Fibroblast of lung (primary cell): ENCODE measurements around the gene ELFN1. TPM values are rescaled to one million over a fixed set of nuclear protein-coding genes. Genes with fewer than 3 reads are reported as not detected.

ENCODE experiments used
- DNase-seq, 2 donors: peaks; one replicate each; pipeline versions ENCODE4 v3.0.0 to v3.0.0-alpha.2; 2010; ENCODE audit warnings: low read depth in 2 of 2
- H2AFZ ChIP-seq: 2 replicates; pipeline ENCODE4 v1.5.1; 2012; ENCODE audit warnings: low read length, control low read depth, inconsistent platforms
- H3K27ac ChIP-seq: 2 replicates; pipeline ENCODE4 v1.5.1; 2011; ENCODE audit warnings: low read length, control low read depth; ENCODE audit not compliant: insufficient read depth
- H3K27me3 ChIP-seq: 2 replicates; pipeline ENCODE4 v1.5.1; 2011; ENCODE audit warnings: mild to moderate bottlenecking, low read length; ENCODE audit not compliant: control insufficient read depth, insufficient read depth
- H3K36me3 ChIP-seq: 2 replicates; pipeline ENCODE4 v1.5.1; 2011; ENCODE audit warnings: low read length; ENCODE audit not compliant: control insufficient read depth, insufficient read depth
- H3K4me1 ChIP-seq: 2 replicates; pipeline ENCODE4 v1.5.1; 2011; ENCODE audit warnings: low read length; ENCODE audit not compliant: control insufficient read depth, insufficient read depth; ENCODE audit errors: extremely low read depth
- H3K4me2 ChIP-seq: 2 replicates; pipeline ENCODE4 v1.5.1; 2011; ENCODE audit warnings: low read length, control low read depth; ENCODE audit not compliant: insufficient read depth; ENCODE audit errors: extremely low read depth
- H3K4me3 ChIP-seq, 4 experiments: fragments of 200-600 bp in 1 of 4; sonication (generic) in 1 of 4; replicated peaks in 1 of 4; 2 replicates each; pipeline ENCODE4 v1.5.1; 2011 to 2016; ENCODE audit warnings: low read length in 4 of 4, low read depth in 3 of 4, mild to moderate bottlenecking in 3 of 4, control low read depth in 2 of 4, inconsistent platforms in 1 of 4, mixed read lengths in 1 of 4; ENCODE audit not compliant: insufficient read depth in 1 of 4; ENCODE audit errors: control extremely low read depth in 1 of 4
- H3K79me2 ChIP-seq: 2 replicates; pipeline ENCODE4 v1.5.1; 2012; ENCODE audit warnings: mild to moderate bottlenecking, low read length, inconsistent platforms; ENCODE audit not compliant: control insufficient read depth, insufficient read depth
- H3K9ac ChIP-seq: 2 replicates; pipeline ENCODE4 v1.5.1; 2011; ENCODE audit warnings: mild to moderate bottlenecking, low read length, control low read depth; ENCODE audit not compliant: insufficient read depth
- H3K9me3 ChIP-seq: 2 replicates; pipeline ENCODE4 v1.5.1; 2012; ENCODE audit warnings: low read depth, low read length; ENCODE audit not compliant: control insufficient read depth, insufficient read depth
- H4K20me1 ChIP-seq: 2 replicates; pipeline ENCODE4 v1.5.1; 2011; ENCODE audit warnings: low read length; ENCODE audit not compliant: control insufficient read depth, insufficient read depth; ENCODE audit errors: extremely low read depth
- EZH2 ChIP-seq: IDR thresholded peaks from 2 replicates; pipeline ENCODE4 v1.5.1; 2012; ENCODE audit warnings: low read length, control low read depth, mild to moderate bottlenecking; ENCODE audit errors: missing control alignments
- polyA plus RNA-seq, 2 donors: library from polyadenylated mRNA; depleted of rRNA in 1 of 2; stranded (reverse) in 1 of 2; unstranded in 1 of 2; fragments of >200 nt; gene quantifications; 2 replicates each; pipeline ENCODE4 v1.2.1, GENCODE V29; 2011 to 2012; ENCODE audit warnings: missing spikeins in 1 of 2
- total RNA-seq: library from RNA; depleted of rRNA; stranded (reverse); fragments of >200 nt; gene quantifications from 2 replicates; pipeline ENCODE4 v1.2.1, GENCODE V29; 2014
- TF ChIP-seq, protein P1 (sequence below), 2 donors: IDR thresholded peaks in 1 of 2; conservative IDR thresholded peaks in 1 of 2; 1 replicate in 1 of 2; 2 replicates in 1 of 2; pipeline ENCODE4 v1.5.1; 2011 to 2012; ENCODE audit warnings: low read length in 2 of 2, control low read depth in 1 of 2, inconsistent platforms in 1 of 2, low read depth in 1 of 2, mild to moderate bottlenecking in 1 of 2

The ELFN1 gene
- total and polyA plus RNA-seq, 2 donors (not counting 1 experiment from before 2014, with no cell fraction given) = 0.16 to 0.33 TPM

DNA sequence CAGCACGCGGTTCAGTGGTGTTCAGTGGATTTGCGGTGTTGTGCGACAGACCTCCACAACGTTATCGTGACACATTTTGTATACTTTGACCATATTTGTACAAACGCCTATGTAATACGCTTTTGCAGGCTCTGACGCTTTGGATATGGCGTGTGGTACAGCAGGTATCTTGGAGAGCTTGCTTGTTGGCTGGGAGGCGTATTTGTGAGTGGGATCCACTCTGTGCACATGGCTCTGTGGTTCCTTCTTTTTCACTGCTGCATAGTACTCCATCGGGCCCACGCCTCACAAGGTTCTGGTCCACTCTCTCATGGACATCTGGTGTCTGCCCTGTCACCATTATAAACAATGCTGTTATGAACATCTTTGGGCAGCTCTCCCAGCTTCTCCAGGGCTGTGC, 53.2 kb downstream of the ELFN1 start:
- Histone ChIP-seq H3K4me3 (no peak overlapping the region), H3K9ac (no peak overlapping the region), H3K27ac (no peak overlapping the region), H3K79me2 (no peaks in the 10 kb centered on the region), H3K27me3 (no peaks in the 10 kb centered on the region), H4K20me1 (no peaks in the 10 kb centered on the region), H2AFZ (no peak overlapping the region), H3K36me3 (no peaks in the 10 kb centered on the region), H3K4me2 (no peak overlapping the region), H3K9me3 (no peaks in the 10 kb centered on the region), H3K4me1 (no peaks in the 10 kb centered on the region)
- TF ChIP-seq, protein P1, sequence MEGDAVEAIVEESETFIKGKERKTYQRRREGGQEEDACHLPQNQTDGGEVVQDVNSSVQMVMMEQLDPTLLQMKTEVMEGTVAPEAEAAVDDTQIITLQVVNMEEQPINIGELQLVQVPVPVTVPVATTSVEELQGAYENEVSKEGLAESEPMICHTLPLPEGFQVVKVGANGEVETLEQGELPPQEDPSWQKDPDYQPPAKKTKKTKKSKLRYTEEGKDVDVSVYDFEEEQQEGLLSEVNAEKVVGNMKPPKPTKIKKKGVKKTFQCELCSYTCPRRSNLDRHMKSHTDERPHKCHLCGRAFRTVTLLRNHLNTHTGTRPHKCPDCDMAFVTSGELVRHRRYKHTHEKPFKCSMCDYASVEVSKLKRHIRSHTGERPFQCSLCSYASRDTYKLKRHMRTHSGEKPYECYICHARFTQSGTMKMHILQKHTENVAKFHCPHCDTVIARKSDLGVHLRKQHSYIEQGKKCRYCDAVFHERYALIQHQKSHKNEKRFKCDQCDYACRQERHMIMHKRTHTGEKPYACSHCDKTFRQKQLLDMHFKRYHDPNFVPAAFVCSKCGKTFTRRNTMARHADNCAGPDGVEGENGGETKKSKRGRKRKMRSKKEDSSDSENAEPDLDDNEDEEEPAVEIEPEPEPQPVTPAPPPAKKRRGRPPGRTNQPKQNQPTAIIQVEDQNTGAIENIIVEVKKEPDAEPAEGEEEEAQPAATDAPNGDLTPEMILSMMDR (conservative IDR thresholded peaks at IDR 0.05 in 1 of 2, IDR thresholded peaks at IDR 0.05 in 1 of 2; ENCODE audit: low read depth in 1 of 2, low read length in 2 of 2) = no peak
- TF ChIP-seq EZH2 = no peak
- no peak for DNase-seq

DNA sequence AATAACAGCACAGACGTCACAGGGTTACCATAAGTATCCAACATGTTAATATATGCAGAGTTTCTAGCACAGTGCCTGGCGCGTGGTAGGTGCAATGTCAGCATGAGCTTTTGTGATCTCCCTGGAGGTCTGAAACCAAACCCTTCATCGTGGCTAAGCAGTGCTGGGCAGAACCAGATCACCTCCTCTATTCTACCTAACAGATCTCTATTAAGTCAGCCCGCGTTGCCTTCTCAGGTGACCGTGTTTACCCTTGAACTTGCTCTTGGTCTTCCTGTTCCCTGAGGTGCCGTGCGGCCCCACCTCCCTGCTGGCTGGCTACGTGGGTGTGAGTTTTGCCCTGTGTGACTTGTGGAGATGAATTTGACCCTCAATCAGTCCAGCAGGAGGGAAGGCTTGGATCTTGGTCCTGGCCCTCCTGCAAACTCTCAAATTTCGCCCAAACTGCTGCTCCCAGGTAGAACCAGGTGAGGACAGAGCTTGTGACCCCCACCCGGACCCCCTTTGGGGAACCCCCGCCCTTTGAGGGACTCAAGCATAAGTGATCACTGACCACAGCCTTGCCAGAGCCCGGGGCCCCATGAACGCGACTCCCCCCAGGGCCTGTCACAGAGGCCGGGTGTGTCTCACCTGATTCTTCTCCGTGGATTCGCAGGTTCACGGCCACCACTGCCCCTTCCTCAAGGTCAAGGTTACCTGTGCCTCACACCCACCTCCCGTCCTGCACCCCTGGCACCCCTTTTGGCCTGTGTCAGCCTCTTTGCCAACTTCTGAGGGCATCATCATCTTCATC, 54.2 kb downstream of the ELFN1 start:
- H3K4me1 ChIP-seq = no peaks in the 10 kb centered on the region
- no peak overlapping the region for H3K4me3 ChIP-seq
- DNase-seq = no peak
- H4K20me1 ChIP-seq = no peaks in the 10 kb centered on the region
- no peak overlapping the region for H2AFZ ChIP-seq
- H3K27ac ChIP-seq = no peak overlapping the region
- no peaks in the 10 kb centered on the region for H3K27me3 ChIP-seq
- H3K9me3 ChIP-seq = no peaks in the 10 kb centered on the region
- H3K79me2 ChIP-seq = no peaks in the 10 kb centered on the region
- H3K4me2 ChIP-seq = no peak overlapping the region
- TF ChIP-seq, protein P1 (conservative IDR thresholded peaks at IDR 0.05 in 1 of 2, IDR thresholded peaks at IDR 0.05 in 1 of 2; ENCODE audit: low read depth in 1 of 2, low read length in 2 of 2) = no peak
- no peak for TF ChIP-seq EZH2
- H3K9ac ChIP-seq = no peak overlapping the region
- H3K36me3 ChIP-seq = no peaks in the 10 kb centered on the region

DNA sequence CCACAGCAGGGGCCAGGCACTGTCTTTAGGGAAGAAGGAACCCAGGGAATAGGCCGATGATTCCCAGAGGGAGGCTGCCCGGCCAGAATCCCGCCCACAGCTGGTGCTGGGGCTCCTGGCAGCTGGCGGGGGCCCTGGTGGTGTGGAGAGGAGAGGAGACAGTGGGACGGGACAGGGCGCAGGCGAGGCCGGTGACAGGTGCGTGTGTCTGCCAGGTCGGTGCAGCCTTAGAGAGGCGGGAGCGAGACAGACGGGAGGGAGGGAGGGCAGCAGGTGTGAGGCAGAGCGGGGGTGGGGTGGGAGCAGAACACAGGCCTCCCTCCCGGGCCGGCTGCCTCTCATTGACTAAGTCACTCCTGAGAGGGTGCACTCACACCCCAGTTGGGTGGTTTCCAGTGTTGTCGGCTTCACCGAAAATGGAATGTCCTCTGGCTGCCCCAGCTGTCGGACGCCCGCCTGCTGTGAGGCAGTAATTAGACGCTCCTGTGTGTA, 55.2 kb downstream of the ELFN1 start:
- H3K4me2 ChIP-seq = no peak overlapping the region
- H2AFZ ChIP-seq = no peak overlapping the region
- no peaks in the 10 kb centered on the region for H4K20me1 ChIP-seq
- H3K27me3 ChIP-seq = peaks cover 2% of the 10 kb centered on the region
- no peak overlapping the region for H3K4me3 ChIP-seq
- H3K36me3 ChIP-seq = no peaks in the 10 kb centered on the region
- DNase-seq = peak; percentile 27 to 60
- no peak for TF ChIP-seq EZH2
- TF ChIP-seq, protein P1 (conservative IDR thresholded peaks at IDR 0.05 in 1 of 2, IDR thresholded peaks at IDR 0.05 in 1 of 2; ENCODE audit: low read depth in 1 of 2, low read length in 2 of 2) = no peak
- H3K4me1 ChIP-seq = no peaks in the 10 kb centered on the region
- no peaks in the 10 kb centered on the region for H3K79me2 ChIP-seq
- H3K9me3 ChIP-seq = no peaks in the 10 kb centered on the region
- no peak overlapping the region for H3K9ac ChIP-seq
- H3K27ac ChIP-seq = no peak overlapping the region
